Activated T-helper 2 cell treated with anti-CD3 and anti-CD28 coated beads, Interferon-gamma antibody, Interleukin-2, Interleukin-4, amounts not matched to agents 10 μg/mL and 5 μg/mL and 100 μg/mL, durations not matched to agents 14 hours and 24 hours and 36 hours (primary cell): Measurements from ENCODE around the gene TBC1D24. TPM values are rescaled to one million over a fixed set of nuclear protein-coding genes. Genes with fewer than 3 reads are reported as not detected.
"Not testable (repeated sequence)": the region's sequence is repeated elsewhere in the genome, so short reads cannot be mapped to it uniquely, and the experiment has no call there.

Experiments used
- DNase-seq: peaks from one replicate; pipeline ENCODE4 v3.0.0; 2021; ENCODE audit warnings: low spot score
- H3K27ac Mint-ChIP-seq: one replicate; pipeline ENCODE4 v1.8.0; 2021; ENCODE audit warnings: mixed read lengths
- H3K27me3 Mint-ChIP-seq: one replicate; pipeline ENCODE4 v1.8.0; 2021; ENCODE audit warnings: low read depth, mixed read lengths
- H3K36me3 Mint-ChIP-seq: one replicate; pipeline ENCODE4 v1.8.0; 2021; ENCODE audit warnings: low read depth, mixed read lengths
- H3K4me1 Mint-ChIP-seq: one replicate; pipeline ENCODE4 v1.8.0; 2021; ENCODE audit warnings: low read depth, mixed read lengths
- H3K4me3 Mint-ChIP-seq: one replicate; pipeline ENCODE4 v1.8.0; 2021; ENCODE audit warnings: low read depth, mild to moderate bottlenecking, moderate library complexity, mixed read lengths
- H3K9me3 Mint-ChIP-seq: one replicate; pipeline ENCODE4 v1.8.0; 2021; ENCODE audit warnings: mixed read lengths
- intact Hi-C: fragments of 100-400 bp; cut with micrococcal nuclease; formaldehyde crosslinking; loops from one replicate; pipeline ENCODE4 v1.15.1; 2023
- total RNA-seq: library from RNA; stranded (reverse); gene quantifications from 2 replicates; pipeline ENCODE4 v1.2.3, GENCODE V29; 2022

TBC1D24 gene
- total RNA-seq, 1 donor from 2014 or later, result 21.4 TPM

GRCh38 chr16:2436110-2436509 lies 38.8 kb upstream of the TBC1D24 start:
- H3K4me3 Mint-ChIP-seq, result no peak overlapping the region
- intact Hi-C loops, result no loop called here
- no peak for DNase-seq

GRCh38 chr16:2437032-2437790 lies 37.7 kb upstream of the TBC1D24 start:
- Mint-ChIP-seq H3K27ac (no peak overlapping the region), H3K27me3 (no peaks in the 10 kb centered on the region), H3K36me3 (peaks cover 74% of the 10 kb centered on the region), H3K4me3 (no peak overlapping the region), H3K9me3 (no peaks in the 10 kb centered on the region), H3K4me1 (peaks cover 9% of the 10 kb centered on the region)
- intact Hi-C loops, result no loop called here
- DNase-seq, result no peak

More at GRCh38 chr16:2436110-2436509, 38.8 kb upstream of the TBC1D24 start:
- H3K4me1 Mint-ChIP-seq, result peaks cover 9% of the 10 kb centered on the region
- H3K27ac Mint-ChIP-seq, result no peak overlapping the region
- peaks cover 78% of the 10 kb centered on the region for H3K36me3 Mint-ChIP-seq
- no peaks in the 10 kb centered on the region for H3K9me3 Mint-ChIP-seq
- no peaks in the 10 kb centered on the region for H3K27me3 Mint-ChIP-seq

DNA sequence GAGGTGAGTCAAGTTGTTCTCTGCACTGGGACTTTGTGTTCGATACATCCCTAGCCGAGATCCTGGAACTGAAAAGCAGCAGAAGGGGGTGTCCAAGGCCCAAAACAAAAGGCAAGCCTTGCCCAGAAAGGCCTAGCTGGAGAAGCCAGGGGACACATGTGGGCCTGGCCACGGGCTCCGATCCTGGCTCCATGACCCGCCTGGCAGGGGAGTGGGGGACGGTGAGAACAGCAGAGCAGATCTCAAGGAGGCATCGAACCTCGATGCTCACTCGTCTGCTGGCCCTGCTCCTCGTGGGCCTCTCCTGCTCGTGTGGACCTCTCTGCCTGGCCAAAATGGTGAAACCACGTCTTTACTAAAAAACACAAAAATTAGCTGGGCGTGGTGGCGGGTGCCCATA lies 36.8 kb upstream of the TBC1D24 start:
- no peak overlapping the region for H3K4me3 Mint-ChIP-seq
- H3K27me3 Mint-ChIP-seq, result no peaks in the 10 kb centered on the region
- H3K27ac Mint-ChIP-seq, result no peak overlapping the region
- no peak for DNase-seq
- intact Hi-C loops, result no loop called here
- peaks cover 8% of the 10 kb centered on the region for H3K4me1 Mint-ChIP-seq
- peaks cover 67% of the 10 kb centered on the region for H3K36me3 Mint-ChIP-seq
- no peaks in the 10 kb centered on the region for H3K9me3 Mint-ChIP-seq

DNA sequence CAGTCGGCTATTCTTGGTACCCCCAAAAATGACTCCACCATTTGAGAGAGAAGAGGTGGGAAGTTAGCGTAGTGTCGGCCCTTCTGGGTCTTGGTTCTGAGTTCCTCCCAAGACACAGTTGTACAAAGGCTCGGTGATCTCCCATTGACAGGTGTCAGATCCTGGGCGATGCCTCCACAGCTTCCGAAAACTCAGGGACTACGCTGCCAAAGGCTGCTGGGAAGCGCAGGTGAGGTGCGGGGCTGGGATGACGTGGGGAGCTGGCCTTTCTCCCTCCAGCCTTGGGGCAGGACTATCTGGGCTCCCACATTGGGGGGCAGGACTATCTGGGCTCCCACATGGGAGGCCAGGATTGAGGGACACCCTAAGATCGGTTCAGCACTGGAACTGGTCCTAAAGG lies 35.3 kb upstream of the TBC1D24 start:
- Mint-ChIP-seq H3K4me3 (no peak overlapping the region), H3K27ac (no peak overlapping the region), H3K36me3 (peaks cover 67% of the 10 kb centered on the region), H3K4me1 (peaks cover 8% of the 10 kb centered on the region), H3K27me3 (no peaks in the 10 kb centered on the region), H3K9me3 (no peaks in the 10 kb centered on the region)
- DNase-seq, result no peak
- intact Hi-C loops, result no loop called here

DNA sequence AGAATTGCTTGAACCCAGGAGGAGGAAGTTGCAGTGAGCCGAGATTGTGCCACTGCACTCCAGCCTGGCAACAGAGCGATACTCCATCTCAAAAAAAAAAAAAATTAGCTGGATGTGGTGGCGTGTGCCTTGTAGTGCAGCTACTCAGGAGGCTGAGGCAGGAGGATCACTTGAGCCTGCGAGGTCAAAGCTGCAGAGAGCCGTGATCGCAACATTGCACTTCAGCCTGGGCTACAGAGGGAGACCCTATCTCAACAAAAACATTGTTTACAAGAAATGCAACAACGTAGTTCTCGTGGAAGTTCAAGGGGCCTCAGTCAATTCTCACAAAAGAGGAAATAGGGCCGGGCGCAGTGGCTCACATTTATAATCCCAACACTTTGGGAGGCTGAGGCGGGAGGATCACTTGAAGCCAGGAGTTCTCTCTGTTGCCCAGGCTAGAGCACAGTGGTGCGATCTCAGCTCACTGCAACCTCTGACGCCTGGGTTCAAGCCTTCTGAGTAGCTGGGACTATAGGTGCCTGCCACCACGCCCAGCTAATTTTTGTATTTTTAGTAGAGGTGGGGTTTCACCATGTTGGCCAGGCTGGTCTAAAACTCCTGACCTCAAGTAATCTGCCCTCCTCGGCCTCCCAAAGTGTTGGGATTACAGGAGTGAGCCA lies 33.7 kb upstream of the TBC1D24 start:
- H3K27ac Mint-ChIP-seq, H3K27me3 Mint-ChIP-seq, H3K4me3 Mint-ChIP-seq, intact Hi-C loops, H3K9me3 Mint-ChIP-seq, H3K4me1 Mint-ChIP-seq, DNase-seq: not testable (repeated sequence)
- peaks cover 67% of the 10 kb centered on the region for H3K36me3 Mint-ChIP-seq

- peaks cover 6% of the 10 kb centered on the region for H3K4me1 Mint-ChIP-seq
- DNase-seq, result no peak
- H3K27me3 Mint-ChIP-seq, result no peaks in the 10 kb centered on the region
- no peak overlapping the region for H3K27ac Mint-ChIP-seq
- H3K4me3 Mint-ChIP-seq, result no peak overlapping the region
- intact Hi-C loops, result no loop called here
- H3K36me3 Mint-ChIP-seq, result peaks cover 62% of the 10 kb centered on the region
- no peaks in the 10 kb centered on the region for H3K9me3 Mint-ChIP-seq
Measured at GRCh38 chr16:2443555-2443954, 31.4 kb upstream of the TBC1D24 start.

DNA sequence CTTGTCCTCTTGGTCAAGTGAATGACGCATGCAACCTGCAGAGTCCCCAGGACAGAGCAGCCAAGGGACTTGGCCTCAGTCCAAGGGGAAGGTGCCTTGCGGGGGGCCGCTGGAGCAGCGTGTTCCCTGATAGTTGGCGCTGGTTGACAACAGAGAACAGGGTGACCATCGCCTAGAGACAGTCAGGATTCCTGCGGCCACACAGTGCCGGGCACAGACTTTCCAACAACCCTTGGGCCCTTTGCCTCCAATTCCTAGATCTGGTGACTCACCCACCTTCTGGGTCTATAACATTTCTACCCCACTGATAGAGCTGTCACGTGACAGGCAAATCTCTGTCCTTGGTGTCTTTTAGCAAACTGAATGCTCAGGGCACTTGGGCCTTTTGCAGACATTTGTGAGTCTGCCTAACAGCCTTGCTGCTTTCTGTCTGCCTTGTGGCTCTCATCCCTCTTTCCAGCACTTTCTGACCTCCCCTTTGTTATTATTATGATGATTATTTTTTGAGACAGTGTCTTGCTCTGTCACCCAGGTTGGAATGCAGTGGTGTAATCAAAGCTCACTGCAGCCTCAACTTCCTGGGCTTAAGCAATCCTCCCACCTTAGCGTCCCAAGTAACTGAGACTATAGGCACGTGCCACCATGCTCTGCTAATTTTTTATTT lies 26.9 kb upstream of the TBC1D24 start:
- H3K36me3 Mint-ChIP-seq, result peaks cover 72% of the 10 kb centered on the region
- no peak for DNase-seq
- H3K4me1 Mint-ChIP-seq, result no peaks in the 10 kb centered on the region
- H3K9me3 Mint-ChIP-seq, result no peaks in the 10 kb centered on the region
- intact Hi-C loops, result no loop called here
- H3K27ac Mint-ChIP-seq, result no peak overlapping the region
- H3K4me3 Mint-ChIP-seq, result no peak overlapping the region
- H3K27me3 Mint-ChIP-seq, result no peaks in the 10 kb centered on the region

DNA sequence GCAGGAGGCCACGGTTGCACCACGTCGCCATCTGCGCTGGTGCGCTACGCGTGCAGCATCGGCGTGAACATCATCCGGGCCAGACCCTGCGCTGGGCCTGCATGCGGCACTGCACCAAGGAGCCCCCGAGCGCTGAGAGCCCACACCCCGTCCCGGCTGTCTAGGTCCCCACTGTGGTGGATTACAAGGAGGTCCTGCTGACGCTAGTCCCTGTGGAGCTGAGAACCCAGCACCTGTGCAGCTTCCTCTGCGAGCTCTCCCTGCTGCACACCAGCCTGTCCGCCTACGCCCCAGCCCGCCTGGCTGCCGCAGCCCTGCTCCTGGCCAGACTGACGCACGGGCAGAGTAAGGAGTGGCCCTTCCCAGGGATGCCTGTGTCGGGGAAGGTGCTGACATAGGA lies 25.8 kb upstream of the TBC1D24 start:
- intact Hi-C loops, result no loop called here
- Mint-ChIP-seq H3K4me3 (no peak overlapping the region), H3K9me3 (no peaks in the 10 kb centered on the region), H3K4me1 (no peaks in the 10 kb centered on the region), H3K27ac (no peak overlapping the region), H3K36me3 (peaks cover 74% of the 10 kb centered on the region), H3K27me3 (no peaks in the 10 kb centered on the region)
- DNase-seq, result no peak

GRCh38 chr16:2450535-2450934 lies 24.4 kb upstream of the TBC1D24 start:
- H3K4me3 Mint-ChIP-seq, result no peak overlapping the region
- H3K36me3 Mint-ChIP-seq, result peaks cover 72% of the 10 kb centered on the region
- DNase-seq, result no peak
- no peaks in the 10 kb centered on the region for H3K27me3 Mint-ChIP-seq
- no peaks in the 10 kb centered on the region for H3K9me3 Mint-ChIP-seq
- intact Hi-C loops, result no loop called here
- no peaks in the 10 kb centered on the region for H3K4me1 Mint-ChIP-seq
- no peak overlapping the region for H3K27ac Mint-ChIP-seq

DNA sequence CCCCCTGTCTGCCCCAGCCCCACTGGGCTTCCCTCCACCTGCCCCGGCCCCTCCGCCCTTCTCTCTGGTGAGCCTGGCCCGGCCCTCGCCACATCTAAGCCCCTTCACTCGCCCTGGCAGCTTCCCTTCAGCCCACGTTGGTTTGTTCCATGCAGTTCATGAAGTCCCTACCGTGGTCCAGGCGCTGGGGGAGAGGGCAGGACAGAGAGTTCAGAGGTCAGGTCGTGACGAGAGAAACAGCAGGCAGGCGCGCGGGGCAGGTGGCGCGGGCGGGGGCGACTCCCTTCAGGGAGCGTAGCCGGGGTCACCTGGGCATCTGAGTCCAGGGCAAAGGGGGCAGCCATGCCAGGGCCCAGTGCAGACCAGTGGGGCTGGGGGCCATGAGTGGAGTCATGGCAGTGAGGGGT lies 23.9 kb upstream of the TBC1D24 start:
- DNase-seq, result no peak
- no peaks in the 10 kb centered on the region for H3K9me3 Mint-ChIP-seq
- H3K4me3 Mint-ChIP-seq, result no peak overlapping the region
- H3K27me3 Mint-ChIP-seq, result no peaks in the 10 kb centered on the region
- H3K36me3 Mint-ChIP-seq, result peaks cover 71% of the 10 kb centered on the region
- H3K27ac Mint-ChIP-seq, result no peak overlapping the region
- intact Hi-C loops, result no loop called here
- H3K4me1 Mint-ChIP-seq, result no peaks in the 10 kb centered on the region

- DNase-seq, result no peak
- Mint-ChIP-seq H3K36me3 (peaks cover 71% of the 10 kb centered on the region), H3K27ac (no peak overlapping the region), H3K27me3 (no peaks in the 10 kb centered on the region), H3K9me3 (no peaks in the 10 kb centered on the region), H3K4me1 (no peaks in the 10 kb centered on the region), H3K4me3 (no peak overlapping the region)
- intact Hi-C loops, result no loop called here
Measured at GRCh38 chr16:2451851-2452320, 23.0 kb upstream of the TBC1D24 start.

DNA sequence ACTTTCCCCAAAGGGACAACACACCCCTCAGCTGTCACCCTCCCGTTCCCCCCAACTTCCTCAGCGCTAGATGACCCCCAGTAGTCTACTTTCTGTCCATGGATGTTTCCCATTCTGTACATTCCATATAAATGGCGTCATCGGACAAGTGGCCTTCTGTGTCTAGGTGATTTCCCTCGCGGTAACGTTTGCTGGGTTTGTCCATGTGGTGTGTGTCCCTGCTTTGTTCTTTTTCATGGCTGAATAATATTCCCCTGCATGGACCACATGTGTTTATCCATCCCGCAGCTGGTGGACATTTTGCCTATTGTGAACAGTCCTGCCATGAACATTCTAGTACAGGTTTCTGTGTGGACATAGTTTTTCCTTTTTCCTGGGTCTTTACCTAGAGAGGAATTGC lies 22.3 kb upstream of the TBC1D24 start:
- H3K9me3 Mint-ChIP-seq, result no peaks in the 10 kb centered on the region
- H3K36me3 Mint-ChIP-seq, result peaks cover 75% of the 10 kb centered on the region
- no peaks in the 10 kb centered on the region for H3K27me3 Mint-ChIP-seq
- no peak overlapping the region for H3K27ac Mint-ChIP-seq
- no peak for DNase-seq
- H3K4me3 Mint-ChIP-seq, result no peak overlapping the region
- intact Hi-C loops, result no loop called here
- H3K4me1 Mint-ChIP-seq, result no peaks in the 10 kb centered on the region
